HG02885 (cell line): ENCODE results near the gene EEIG1.

ENCODE experiments used
- ATAC-seq: cut with Tn5 transposase; IDR thresholded peaks from one replicate; pipeline ENCODE4 v1.9.1; 2021; ENCODE audit warnings: mild to moderate bottlenecking; ENCODE audit not compliant: unreplicated experiment, poor library complexity

The EEIG1 gene

DNA sequence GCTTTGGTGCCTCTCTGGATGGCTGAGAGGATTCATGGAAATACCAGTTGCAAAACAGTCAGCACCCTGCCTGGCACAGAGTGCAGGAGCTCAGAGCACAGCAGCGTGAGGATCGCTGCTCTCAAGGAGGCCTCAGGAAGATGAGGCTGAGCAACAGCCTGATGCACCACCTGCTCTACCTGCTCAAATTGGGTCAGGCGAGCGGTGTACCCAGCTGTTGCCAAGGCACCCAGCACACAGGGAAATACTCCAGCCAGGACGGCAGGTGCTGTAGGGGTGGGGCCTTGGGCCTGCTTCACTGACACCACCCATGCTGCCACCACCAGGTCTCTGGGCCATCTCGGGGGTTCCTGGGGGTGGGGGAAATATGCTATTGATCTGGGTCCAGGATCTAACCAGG, 4.3 kb downstream of the EEIG1 start:
- no peak for ATAC-seq

DNA sequence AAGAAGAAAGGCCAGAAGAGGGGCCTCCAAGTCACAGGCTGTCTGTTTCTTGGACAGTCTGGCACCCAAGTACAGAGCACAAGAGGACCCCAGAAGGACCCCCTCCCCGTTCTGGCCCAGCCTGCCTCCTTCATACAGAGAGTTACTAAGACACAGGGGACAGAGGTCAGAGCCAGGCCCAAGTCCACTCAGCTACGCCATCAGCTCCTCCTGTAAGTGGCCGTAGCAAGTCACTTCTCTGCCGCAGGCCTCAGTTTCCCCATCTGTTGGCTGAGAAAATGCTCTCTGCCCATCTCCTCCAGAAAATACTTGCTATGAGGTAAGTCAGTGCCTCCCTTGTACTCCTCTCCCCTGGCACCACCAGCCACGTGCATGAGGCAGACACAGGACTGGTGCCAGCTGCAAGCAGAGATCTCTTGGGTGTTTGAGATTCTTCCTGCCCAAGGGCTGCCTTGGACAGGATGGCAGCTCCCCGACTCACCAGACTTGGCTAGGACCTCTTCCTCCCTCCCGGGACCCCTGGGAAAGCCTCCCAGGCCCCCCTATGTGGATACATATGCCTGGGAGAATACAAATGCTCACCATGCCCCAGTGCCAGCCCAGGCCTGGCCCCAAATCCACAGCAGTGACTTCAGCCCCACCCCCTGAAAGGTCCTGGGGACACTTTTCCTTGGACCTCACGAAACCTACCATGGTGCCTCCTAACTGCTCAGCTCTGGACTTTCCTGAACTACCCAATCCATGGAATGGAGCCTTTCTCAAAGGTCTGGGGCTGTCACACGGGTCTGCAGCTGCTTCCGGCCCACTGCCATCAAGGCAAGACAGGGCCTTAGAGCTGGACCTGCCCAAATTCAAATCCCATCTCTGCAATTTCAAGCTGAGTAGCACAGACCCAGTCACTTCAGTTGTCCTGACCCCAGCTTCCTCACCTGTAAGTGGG, 5.1 kb downstream of the EEIG1 start:
- no peak for ATAC-seq

DNA sequence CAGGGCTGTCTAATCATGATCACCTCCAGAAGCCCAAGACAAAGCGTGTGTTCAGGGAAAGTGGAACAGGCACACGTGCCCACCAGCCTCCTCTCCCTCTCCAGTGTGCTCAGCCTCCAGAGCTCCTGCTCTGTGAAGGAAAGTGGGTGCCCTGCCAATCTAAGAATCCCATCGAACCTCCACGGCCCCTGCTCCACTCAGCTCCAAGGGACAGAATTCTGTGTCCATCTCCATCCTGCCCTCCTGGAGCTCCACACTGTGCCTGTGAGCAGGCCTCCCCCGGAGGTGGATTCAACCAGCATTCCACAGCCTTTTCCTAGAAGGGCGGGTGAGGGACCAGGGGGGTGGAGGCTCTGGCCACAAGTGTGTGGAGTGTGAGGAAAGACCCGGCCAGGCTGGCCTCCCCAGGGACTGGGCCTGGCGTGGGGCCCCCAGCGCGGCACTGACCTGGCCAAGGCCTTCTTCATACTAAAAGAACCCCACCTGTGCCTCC, 6.0 kb downstream of the EEIG1 start:
- no peak for ATAC-seq

DNA sequence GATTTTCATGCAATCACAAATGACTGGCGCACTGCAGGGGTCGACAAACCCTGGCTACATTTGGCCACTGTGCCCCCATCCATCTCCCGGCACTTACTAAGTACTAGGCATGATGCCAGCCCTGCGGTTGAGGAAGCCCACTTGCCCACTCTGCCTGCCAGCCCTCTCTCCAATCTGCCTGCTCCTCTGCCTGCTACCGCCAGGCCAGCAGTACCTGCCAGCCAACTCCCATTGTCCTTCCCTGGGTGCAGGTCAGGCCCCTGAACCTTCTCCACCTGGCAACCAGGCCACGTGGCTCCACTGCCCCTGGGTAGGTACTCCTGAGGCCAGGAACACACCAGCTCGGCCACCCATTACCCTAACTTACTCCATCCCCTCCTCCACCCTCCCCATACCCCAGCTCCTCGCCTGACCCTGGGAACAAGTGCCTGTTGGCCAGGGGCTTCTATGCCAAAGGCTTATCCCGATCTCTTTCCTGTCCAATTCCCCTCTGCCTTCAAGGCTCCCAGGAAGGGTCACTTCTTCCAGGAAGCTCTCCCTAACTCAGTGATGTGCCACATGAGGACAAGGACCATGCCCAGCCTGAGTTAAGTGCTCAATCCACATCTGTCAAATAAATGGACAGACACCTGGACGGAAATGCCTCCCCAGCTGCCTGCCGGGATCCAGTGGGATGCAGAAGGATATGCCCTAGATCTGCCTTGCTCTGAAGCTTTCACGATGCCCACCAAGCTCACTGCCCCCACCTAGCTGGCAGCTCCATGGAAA, 6.6 kb downstream of the EEIG1 start:
- no peak for ATAC-seq

DNA sequence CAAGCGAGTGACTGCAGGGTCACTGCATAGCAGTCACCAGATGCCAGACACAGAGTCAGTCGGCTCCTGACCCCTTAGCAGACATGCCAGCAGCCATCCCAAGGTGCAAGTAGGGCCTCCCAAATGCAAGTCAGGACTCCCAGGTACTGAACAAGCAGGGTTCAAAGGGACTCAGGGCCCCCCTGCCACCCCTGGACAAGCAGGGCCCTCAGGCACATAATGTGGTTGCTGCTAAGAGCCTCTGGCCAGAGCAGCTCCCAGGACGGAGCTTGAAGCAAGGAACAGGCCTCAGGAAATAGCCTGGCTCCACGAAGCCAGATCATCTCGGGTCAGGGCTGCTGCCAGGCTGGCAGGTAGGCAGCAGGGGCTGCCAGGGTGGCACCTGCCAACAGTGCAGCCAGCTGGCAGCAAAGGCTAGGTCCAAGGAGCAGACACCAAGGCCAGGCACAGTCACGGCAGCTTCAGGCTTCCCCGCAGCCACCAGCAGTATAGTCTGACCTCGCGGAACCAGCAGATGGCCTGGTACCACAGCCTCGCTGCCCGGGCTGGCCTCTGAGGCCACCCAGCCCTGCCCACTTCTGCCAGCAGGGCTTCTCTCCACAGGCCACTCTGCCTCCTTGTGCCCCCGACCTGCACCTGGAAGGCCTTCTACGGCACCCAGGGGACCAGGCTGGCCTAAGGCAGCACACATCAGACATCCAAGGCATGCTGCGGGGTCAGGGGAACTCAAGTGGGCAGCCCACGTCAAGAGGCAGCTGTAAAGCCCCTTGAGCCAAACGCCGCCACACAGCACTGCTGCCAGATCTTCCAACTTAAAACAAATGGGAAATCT, 7.4 kb downstream of the EEIG1 start:
- ATAC-seq: no peak

DNA sequence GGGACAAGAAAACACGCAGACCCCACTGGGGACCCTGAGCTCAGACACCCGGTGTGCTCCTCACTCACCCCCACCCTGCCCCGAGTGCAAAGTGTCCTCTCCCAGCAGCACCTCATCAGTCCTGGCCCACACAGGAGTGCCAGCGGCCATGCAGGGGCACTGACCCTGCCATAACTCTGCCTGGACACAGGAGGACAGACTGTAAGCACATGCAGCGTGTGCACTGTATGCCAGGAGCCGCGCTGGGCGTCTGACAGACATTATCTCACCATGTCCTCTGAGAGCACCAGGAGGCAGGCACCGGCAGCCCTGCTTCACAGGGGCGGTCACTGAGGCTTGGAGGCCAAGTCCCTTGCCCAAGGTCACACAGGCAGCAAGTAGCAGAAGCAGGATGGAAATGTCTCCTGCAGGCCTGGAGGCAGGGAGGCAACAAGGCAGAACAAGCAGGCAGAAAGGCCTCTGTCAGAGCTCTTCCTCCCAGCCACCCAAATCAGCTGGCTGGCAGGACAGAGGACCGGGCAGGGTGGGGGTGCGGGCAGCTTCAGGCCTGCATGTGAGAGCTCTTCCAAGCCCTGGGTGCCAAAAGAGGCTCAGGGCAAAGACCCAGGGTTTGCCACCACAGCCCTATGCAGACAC, 8.4 kb downstream of the EEIG1 start:
- ATAC-seq: no peak

DNA sequence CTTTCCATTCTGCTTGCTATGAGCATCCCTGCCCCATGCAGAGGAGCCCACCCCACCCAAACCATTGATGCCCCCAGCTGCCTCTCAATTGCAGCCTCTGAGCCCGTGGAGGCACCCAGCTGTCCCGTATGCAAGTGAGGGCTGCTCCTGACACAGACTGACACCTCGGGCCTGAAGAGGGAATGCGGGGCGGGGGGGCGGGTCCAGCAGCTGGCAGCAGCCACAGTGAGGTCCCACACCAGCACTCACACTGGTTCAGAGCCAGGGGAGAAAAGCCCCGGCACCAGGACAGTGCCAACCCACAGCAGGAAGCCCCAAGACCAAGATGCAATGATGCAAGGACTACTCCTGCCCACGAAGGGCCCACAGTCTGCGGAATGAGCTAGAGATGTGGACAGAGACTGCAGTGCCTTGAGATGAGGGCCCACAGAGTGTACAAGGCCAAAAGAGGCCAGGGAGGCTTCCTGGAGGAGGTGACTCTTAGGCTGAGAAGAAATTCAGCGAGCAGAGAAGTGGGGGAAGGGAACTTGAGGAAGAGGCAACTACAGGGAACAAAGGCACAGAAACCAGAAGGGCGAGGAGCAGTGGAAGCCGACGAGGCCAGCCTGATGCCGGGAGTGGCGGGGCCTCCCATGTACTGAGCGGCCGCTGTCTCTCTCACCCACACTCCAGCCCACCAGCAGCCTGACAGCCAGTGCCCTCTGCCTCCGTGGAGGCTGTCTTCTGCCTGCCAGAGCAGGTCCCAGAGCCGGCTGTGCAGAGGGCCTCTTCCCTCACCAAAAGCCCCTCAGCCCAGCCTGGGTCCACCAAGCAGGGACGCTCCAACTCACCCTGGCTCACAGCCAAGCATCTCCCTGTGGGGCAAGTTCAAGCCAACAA, 9.2 kb downstream of the EEIG1 start:
- no peak for ATAC-seq

DNA sequence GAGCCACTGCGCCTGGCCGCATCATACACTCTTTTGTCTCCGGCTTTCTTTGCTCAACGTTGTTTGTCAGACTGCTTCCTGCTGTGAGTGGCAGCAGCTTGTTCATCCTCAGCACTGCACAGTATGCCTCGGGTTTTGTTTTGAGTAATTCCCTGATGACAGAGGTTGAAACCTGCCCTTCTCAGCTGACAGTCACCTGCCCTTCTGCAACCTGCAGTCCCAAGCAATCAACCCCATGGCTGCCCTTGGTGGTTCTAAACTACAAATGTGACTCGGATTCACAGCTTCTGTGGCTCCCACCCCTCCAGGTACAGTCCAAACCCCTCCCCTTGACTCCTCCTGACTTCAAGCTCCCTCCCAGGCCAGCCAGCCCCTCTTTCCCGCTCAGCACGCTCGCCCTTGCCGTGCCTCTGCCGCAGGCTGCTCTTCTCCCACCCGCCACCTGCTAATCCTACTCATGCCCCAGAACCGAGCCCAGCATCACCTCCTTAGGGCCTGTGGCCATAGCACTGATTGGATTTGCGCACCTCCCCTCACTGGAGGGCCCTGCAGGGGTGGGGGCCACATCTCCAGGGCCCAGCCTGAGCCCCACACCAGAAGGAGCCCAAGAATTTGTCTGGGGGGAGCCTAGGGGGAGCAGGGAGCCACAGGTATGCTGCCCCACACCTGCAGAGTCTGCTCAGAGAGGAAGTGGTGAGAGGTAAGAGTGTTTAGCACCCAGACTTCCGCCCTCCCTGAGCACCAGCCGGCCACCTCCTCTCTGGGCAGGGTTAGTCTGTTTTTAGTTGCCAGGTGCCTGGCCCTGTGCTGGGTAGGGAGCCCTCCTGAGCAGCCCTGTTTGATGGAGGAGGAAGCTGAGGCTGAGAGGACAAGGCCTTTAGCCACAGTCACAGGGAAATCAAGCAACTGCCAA, 10.1 kb downstream of the EEIG1 start:
- peak; percentile 83 for ATAC-seq

DNA sequence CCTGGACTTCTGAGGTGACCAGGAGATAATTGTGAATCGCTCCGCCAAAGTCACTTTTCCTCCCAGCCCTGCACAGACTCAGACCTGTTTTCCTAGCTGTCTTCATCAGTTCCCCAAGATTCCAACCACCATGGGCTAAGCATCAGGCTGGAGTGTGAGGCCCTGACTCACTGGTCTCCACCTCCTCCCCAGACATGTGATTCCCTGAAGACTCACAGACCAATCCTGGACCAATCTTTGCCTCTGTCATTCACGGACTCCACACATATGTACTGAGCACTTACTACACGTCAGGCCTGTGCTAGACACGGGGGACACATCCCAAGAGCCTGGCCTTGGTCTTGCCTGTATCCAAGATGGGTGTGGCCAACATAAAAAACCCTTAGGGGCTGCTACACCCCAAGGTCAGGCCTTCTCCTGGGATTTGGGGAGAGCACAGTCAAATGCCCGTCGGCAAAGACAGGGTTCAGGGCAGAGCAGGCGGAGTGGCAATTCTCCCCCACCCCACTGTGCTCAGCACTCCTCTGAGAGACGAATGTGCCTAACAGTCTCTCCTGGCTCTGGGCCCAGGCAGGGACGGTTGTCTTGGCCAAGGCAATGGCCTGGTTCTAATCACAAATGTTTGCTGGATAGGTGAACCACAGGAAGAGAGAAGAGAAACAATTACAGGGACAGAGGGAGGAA, 11.9 kb downstream of the EEIG1 start:
- ATAC-seq: no peak

DNA sequence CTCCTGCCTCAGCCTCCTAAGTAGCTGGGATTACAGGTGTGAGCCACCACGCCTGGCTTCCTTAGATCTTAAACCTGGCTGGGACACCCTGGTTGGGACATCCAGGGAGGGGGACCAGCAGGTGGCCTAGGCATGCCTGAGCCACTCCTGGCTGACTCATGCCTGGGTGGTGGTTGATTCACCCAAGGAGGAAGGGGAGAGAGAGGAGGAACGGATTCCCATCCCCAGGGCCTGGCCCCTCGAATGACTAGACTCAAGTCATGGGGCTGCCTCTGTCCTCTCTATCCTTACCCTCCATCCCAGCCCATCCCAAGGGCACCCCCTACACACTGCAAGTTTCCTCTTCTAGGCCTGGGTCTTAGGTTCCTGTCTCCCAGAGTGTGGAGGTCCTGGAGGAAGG, 12.7 kb downstream of the EEIG1 start:
- ATAC-seq: no peak

DNA sequence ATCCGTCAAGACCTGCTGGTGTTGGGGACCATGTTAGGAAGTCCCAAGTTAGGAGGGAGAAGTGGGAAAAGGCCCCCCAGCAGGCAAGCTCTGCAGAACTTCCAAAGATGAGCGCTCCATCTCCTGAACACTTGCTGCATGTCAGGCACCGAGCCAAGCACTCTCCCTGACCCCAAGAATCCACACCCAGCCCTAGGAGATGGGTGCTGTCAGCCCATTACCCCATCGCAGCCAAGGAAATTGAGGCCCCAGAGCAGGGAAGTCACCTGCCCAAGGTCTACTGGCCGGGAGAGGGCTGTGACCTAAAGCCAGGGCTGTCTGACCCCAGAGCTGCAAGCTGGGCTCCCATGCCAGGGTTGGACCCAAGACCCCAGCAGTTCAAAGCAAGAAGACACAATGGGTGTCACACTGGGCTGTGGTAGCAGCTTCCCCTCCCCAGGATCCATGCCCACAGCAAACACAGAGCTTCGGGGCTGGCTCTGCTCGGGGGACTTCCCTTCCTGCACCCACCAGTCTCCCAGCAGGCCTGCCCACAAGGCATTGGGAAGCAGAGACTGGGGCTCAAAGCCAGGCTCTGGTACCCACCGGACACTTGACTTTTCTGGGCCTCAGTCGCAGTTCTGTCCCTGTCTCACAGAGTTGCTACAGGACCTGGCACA, 13.5 kb downstream of the EEIG1 start:
- no peak for ATAC-seq

DNA sequence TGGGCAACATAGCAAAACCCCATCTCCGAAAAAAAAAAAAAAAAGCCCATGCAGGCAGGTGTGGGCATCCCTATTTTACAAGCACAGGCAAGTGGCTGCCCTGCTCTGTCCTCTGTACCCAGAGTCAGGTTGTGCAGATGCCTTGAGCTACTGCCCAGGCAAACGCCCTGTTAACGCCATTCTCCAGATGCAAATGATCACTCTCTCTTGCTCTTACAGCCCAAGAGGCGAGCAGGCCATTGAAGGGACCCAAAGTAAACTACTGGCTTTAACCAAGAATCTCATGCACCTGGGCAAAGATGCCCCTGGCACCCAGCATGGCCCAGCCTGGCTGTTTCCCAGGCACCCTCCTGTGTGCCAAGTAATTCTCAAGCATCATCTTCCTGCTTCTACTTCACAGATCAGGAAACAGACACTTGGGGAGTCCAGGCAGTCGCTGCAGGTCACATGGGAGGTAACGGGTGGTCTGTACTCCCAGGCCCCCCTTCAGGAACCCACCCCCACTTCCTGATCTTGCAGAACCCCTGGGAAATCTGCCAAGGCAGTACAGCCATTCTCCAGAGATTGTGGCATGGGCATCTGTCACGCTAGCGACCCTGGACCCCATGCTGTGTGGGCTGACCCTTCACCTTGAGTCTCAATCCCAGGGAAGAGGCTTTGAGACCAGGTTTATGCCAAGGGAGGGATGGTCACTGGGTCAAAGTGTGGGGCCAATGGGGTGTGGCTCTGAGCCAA, 14.2 kb downstream of the EEIG1 start:
- no peak for ATAC-seq

DNA sequence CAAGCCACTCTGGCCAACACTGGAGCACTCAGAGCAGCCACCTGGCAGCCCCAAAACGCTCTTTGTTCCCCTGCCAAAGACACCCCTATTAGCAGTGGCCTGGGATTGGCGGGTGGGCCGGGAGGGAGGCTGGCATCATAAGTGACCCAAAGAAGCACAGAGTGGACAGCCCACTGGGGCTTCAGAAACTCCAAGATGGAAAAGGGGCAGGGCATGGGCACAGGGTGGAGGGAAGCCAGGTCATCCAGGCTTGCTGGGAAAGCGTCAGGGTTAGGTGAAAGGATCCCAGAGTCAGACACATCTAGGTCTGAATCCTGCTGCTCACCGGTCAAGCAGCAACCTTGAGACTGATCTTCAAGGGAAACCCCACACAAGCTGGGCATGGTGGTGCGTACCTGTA, 14.8 kb downstream of the EEIG1 start:
- no peak for ATAC-seq

DNA sequence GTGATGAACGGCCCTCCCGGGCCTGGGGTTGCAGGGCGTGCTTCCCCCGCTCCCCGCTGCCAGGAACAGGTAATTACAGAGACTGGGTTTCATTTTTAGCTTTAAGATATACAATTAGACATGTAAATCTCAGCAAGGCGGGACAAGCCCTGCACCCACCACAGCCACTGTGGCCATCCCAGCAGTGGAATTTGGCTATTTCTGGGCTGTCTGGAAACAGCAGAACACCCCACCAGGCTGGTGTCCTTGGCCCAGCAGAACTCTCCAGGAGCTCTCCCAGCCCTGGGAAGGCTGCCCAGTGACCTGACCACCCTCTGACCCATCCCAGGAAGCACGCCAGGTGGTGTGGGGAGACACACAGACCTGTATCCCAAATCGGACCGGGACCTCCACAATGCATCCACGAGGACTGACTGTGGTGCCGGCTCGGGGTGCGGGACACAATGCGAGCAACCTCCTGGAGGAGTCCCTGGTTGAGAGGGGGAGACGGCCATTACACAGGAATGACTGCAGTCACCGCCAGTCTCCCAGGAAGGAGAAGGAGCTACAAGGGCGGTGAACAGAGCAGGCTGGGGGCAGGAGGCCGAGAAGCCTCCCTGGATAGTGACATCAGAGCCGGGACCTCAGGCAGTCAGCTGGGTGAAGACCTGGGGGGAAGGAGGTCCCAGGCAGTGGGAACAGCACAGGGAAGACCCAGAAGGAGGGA, 17.3 kb downstream of the EEIG1 start:
- no peak for ATAC-seq

DNA sequence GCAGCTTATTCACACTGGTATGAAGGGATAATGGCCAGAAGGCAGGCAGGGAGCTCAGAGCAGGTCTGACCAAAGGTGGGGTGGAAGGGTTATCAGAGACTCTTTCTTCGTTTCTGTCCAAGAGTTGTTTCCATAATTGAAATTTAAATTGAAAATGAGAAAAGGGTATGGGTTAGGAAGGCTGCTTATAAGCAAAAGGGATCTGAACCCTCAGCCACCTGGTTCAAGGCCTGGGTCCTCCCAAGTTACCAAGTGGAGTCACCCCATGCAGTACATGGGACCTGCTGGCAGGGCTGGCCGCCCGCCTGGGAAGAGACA, 17.8 kb downstream of the EEIG1 start:
- no peak for ATAC-seq

DNA sequence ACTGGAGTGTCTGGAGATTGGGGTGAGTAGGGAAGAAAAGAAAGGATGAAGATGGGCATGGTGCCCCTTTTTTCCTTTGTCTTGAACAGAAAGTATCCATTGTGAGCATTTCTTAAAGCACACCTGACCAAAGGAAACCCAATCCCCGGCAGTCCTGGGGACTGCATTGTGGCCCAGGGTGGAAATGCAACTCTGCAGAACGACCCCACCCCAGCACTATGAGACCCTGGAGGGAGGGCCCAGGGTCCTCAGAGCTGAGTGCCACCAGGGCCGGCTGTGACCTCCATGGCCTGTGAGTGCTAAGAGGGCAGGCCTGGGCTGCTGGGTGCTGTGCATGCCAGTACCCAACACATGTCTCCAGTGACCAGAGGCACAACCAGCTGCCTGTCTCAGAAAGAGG, 18.5 kb downstream of the EEIG1 start:
- no peak for ATAC-seq
